ENCODE data around the gene ASB6.

ASB6 gene

DNA sequence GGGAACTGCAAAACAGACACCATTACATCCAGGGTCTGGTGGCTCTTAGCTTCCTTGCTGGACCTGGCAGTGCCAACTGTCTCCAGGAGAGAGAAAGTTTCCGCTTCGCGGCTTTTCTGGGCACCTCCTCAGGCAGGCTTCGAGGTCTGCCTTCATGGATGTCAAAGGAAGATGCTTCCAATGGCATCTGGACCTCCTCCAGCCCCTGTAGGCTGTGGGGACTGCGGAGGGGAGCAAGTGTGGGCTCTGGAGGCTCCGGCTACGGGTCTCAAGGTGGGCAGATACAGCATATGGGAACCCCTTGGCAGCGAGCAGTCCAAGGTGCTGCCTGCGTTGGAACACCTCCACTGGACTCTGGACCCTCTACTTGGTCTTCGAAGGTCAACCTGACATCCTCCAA lies 27.0 kb downstream of the ASB6 start:
- Histone ChIP-seq H3K27ac (ENCODE audit: low read depth, low read length, severe bottlenecking) (no peak overlapping the region), H3K36me3 (ENCODE audit: control insufficient read depth, insufficient read depth, low read length) (no peaks in the 10 kb centered on the region), H3K4me1 (ENCODE audit: control insufficient read depth, insufficient read depth, low read length, poor library complexity, severe bottlenecking) (peaks cover 6% of the 10 kb centered on the region), H3K4me3 (ENCODE audit: extremely low read depth, insufficient read depth, low read length, poor library complexity, severe bottlenecking) (no peak overlapping the region), H3K9me3 (ENCODE audit: control insufficient read depth, low read length) (no peaks in the 10 kb centered on the region)
- WGBS, 2 experiments (ENCODE audit: insufficient coverage in 2 of 2), result 96 to 98% methylated on average over 8 to 9 of the region's 10 CpGs

DNA sequence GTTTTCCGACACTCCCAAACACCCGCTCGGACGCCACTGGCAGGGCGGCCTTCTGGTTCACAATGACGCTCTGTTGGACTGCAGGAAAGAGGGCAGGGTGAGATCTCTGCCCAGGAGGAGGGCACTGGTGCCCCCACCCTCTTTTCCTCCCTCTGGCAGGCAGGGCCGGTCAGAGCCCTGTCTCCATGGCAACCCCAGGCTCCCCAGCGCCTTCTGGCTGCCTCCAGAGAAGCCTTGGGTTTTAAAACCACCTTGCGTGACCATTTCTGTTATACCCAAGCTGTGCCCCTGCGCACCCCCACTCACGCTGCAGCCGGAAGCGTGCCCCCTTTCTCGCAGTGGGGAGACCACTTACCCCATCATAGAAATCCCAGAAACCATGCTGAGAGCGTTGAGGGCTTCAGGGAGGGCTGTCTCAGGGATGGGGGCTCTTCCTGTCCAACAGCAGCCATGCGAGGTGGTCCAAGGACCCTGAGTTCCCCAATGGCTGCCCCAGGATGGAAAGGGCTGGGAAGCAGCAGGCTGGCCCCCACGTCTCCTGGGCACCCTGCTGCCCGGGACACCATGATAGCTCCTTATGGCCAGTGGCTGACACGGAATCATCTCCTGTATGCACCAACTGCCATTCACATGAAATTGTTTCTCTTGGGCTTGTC lies 28.3 kb downstream of the ASB6 start:
- peaks cover 14% of the 10 kb centered on the region for H3K4me1 ChIP-seq (ENCODE audit: control insufficient read depth, insufficient read depth, low read length, poor library complexity, severe bottlenecking)
- H3K27ac ChIP-seq (ENCODE audit: low read depth, low read length, severe bottlenecking), result no peak overlapping the region
- 76 to 79% methylated on average over 14 to 19 of the region's 19 CpGs for WGBS, 2 experiments (ENCODE audit: insufficient coverage in 2 of 2)
- H3K4me3 ChIP-seq (ENCODE audit: extremely low read depth, insufficient read depth, low read length, poor library complexity, severe bottlenecking), result no peak overlapping the region
- no peaks in the 10 kb centered on the region for H3K36me3 ChIP-seq (ENCODE audit: control insufficient read depth, insufficient read depth, low read length)
- no peaks in the 10 kb centered on the region for H3K9me3 ChIP-seq (ENCODE audit: control insufficient read depth, low read length)

DNA sequence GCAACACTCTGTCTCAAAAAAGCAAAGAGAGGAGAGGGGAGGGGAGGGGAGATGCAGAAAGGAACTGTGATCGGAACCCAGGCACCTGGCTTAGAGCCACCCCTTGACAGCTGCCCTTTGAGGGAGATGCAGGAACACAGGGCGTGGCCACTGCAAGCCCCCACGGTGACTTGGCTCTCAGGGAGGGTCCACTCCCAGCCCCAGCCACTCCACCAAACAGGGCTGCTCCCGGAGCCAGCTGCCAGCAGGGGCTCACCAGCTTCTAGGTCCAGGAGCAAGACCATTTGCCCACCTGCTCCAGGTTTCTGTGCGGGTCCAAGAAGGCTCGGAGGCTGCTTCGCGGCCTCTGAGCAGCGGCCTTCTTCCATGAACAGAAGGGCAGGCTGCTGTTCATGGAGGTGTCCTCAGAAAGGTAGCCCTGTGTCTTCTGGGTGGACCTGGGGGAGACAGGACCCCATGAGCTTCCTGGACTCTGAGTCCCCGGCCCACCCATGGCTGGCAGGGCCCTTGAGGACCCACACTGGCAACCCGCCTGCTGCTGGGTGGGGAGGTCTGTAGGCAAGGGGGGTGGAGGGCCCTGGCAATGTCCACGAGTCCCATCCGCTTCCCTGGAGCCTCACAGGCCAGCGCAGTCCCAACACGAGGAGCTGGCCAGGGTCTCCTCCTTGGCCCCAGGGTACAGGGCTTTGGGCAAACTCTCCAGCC lies 29.0 kb downstream of the ASB6 start:
- 86 to 92% methylated on average over 10 to 14 of the region's 15 CpGs for WGBS, 2 experiments (ENCODE audit: insufficient coverage in 2 of 2)
- H3K36me3 ChIP-seq (ENCODE audit: control insufficient read depth, insufficient read depth, low read length), result no peaks in the 10 kb centered on the region
- no peak overlapping the region for H3K27ac ChIP-seq (ENCODE audit: low read depth, low read length, severe bottlenecking)
- H3K9me3 ChIP-seq (ENCODE audit: control insufficient read depth, low read length), result no peaks in the 10 kb centered on the region
- H3K4me3 ChIP-seq (ENCODE audit: extremely low read depth, insufficient read depth, low read length, poor library complexity, severe bottlenecking), result no peak overlapping the region
- H3K4me1 ChIP-seq (ENCODE audit: control insufficient read depth, insufficient read depth, low read length, poor library complexity, severe bottlenecking), result peaks cover 16% of the 10 kb centered on the region

DNA sequence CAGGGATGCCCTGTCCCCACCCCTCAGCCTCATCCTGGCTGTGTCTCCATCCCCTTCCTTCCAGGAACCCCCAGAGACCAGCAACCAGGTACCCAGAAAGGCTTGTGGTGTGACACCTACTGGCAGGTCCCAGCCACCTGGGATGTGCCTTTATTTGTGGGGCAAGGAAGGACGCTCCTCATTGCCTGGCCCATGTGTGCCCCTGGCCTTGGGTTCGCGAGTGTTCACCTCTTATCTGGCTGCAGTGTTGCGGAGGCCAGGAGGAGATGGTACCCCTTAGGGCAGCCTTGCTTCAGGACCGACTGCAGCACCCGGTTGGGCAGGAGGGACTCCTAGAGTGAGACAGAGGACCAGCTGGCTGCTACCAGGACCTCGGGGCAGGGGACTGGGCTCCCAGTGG lies 29.8 kb downstream of the ASB6 start:
- no peaks in the 10 kb centered on the region for H3K9me3 ChIP-seq (ENCODE audit: control insufficient read depth, low read length)
- no peaks in the 10 kb centered on the region for H3K36me3 ChIP-seq (ENCODE audit: control insufficient read depth, insufficient read depth, low read length)
- H3K27ac ChIP-seq (ENCODE audit: low read depth, low read length, severe bottlenecking), result no peak overlapping the region
- WGBS, 2 experiments (ENCODE audit: insufficient coverage in 2 of 2), result 90 to 94% methylated on average over 5 to 7 of the region's 7 CpGs
- no peak overlapping the region for H3K4me3 ChIP-seq (ENCODE audit: extremely low read depth, insufficient read depth, low read length, poor library complexity, severe bottlenecking)
- H3K4me1 ChIP-seq (ENCODE audit: control insufficient read depth, insufficient read depth, low read length, poor library complexity, severe bottlenecking), result peaks cover 21% of the 10 kb centered on the region

DNA sequence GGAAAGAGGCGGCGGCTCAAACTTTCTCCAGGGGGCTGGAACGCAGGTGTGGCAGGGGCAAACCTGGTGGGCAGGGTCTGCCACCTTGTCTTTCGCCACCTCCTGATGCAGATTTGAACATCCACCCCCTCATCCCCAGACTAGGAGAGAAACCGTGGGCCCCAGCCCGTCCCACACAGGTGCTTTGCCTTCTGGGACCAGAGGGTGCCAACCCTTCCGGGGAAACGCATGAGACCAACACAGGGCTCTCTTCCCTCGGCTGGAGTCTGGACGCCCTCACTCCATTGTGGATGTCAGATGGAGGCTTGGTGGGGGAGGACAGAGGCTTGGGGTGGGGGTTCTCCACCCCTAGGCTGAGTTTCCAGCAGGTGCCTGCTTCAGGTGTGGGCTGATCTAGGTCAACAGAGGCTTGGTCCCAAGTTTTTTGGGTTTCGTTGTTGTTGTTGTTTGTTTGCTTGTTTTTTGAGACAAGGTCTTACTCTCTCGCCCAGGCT lies 30.6 kb downstream of the ASB6 start:
- no peak overlapping the region for H3K4me3 ChIP-seq (ENCODE audit: extremely low read depth, insufficient read depth, low read length, poor library complexity, severe bottlenecking)
- WGBS, 2 experiments (ENCODE audit: insufficient coverage in 2 of 2), result 48 to 52% methylated on average over 8 of the region's 12 CpGs
- H3K36me3 ChIP-seq (ENCODE audit: control insufficient read depth, insufficient read depth, low read length), result no peaks in the 10 kb centered on the region
- peaks cover 25% of the 10 kb centered on the region for H3K4me1 ChIP-seq (ENCODE audit: control insufficient read depth, insufficient read depth, low read length, poor library complexity, severe bottlenecking)
- H3K27ac ChIP-seq (ENCODE audit: low read depth, low read length, severe bottlenecking), result no peak overlapping the region
- H3K9me3 ChIP-seq (ENCODE audit: control insufficient read depth, low read length), result no peaks in the 10 kb centered on the region

DNA sequence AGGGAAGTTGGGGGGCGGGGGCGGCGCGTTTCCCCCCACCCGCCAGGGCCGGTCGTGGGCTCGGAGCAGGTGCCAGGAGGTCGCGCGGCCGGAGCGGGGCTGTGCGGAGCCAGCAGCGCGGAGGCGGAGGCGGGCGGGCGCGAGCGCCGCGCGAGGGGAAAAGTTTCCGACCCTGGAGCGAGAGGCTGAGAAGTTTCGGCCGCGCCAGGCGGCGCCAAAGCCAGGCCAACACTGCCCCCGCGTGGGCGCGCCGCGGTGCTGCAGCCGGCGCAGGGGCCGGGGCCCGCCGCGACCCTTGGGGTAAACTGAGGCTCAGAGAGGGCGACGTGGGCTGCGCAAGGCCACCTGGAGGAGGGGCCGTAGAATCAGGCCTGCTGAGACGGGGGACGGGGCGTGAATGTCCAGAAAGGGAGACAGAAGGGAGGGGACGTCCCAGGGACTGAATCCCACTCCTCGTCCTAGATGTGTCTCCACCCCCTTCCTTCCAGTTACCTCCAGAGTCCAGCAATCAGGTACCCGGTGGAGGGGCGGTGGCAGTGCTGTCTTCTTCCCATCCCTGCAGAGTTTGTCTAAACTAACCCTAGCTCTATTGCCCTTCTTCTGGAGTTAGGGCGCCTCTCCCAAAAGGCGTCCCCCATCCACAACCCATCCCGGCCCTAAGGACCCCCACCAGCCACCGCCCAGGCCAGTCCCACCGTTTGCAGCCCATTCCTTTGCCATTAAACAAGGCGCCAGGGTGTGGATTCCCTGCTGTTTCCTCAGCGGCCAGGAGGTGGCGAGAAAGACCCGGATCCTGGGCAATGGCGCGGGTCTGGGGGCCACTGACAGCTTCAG lies 31.3 kb downstream of the ASB6 start:
- 1% methylated on average over 58 to 60 of the region's 66 CpGs for WGBS, 2 experiments (ENCODE audit: insufficient coverage in 2 of 2)
- Histone ChIP-seq H3K9me3 (ENCODE audit: control insufficient read depth, low read length) (no peaks in the 10 kb centered on the region), H3K27ac (ENCODE audit: low read depth, low read length, severe bottlenecking) (no peak overlapping the region)

DNA sequence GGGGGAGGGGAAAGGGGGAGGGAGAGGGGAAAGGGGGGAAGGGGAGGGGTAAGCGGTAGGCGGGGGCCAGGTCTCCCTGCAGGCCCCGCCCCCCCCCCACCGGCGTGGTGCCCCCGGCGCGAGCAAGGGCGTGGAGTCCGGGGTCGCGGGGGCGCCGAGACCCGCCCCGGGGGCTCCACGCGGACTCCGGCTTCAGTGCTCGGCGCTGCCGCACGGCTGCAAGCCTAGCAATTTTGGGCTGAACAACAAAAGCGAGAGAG lies 31.8 kb downstream of the ASB6 start:
- Histone ChIP-seq H3K27ac (ENCODE audit: low read depth, low read length, severe bottlenecking) (no peak overlapping the region), H3K4me1 (ENCODE audit: control insufficient read depth, insufficient read depth, low read length, poor library complexity, severe bottlenecking) (peaks cover 25% of the 10 kb centered on the region), H3K36me3 (ENCODE audit: control insufficient read depth, insufficient read depth, low read length) (no peaks in the 10 kb centered on the region), H3K4me3 (ENCODE audit: extremely low read depth, insufficient read depth, low read length, poor library complexity, severe bottlenecking) (peak overlapping the region; percentile 43), H3K9me3 (ENCODE audit: control insufficient read depth, low read length) (no peaks in the 10 kb centered on the region)
- WGBS, 2 experiments (ENCODE audit: insufficient coverage in 2 of 2), result 5 to 20% methylated on average over 1 to 8 of the region's 24 CpGs

More for the DNA sequence above, 31.3 kb downstream of the ASB6 start:
- H3K36me3 ChIP-seq (ENCODE audit: control insufficient read depth, insufficient read depth, low read length), result no peaks in the 10 kb centered on the region
- H3K4me1 ChIP-seq (ENCODE audit: control insufficient read depth, insufficient read depth, low read length, poor library complexity, severe bottlenecking), result peaks cover 25% of the 10 kb centered on the region
- peak overlapping the region; percentile 43 for H3K4me3 ChIP-seq (ENCODE audit: extremely low read depth, insufficient read depth, low read length, poor library complexity, severe bottlenecking)

DNA sequence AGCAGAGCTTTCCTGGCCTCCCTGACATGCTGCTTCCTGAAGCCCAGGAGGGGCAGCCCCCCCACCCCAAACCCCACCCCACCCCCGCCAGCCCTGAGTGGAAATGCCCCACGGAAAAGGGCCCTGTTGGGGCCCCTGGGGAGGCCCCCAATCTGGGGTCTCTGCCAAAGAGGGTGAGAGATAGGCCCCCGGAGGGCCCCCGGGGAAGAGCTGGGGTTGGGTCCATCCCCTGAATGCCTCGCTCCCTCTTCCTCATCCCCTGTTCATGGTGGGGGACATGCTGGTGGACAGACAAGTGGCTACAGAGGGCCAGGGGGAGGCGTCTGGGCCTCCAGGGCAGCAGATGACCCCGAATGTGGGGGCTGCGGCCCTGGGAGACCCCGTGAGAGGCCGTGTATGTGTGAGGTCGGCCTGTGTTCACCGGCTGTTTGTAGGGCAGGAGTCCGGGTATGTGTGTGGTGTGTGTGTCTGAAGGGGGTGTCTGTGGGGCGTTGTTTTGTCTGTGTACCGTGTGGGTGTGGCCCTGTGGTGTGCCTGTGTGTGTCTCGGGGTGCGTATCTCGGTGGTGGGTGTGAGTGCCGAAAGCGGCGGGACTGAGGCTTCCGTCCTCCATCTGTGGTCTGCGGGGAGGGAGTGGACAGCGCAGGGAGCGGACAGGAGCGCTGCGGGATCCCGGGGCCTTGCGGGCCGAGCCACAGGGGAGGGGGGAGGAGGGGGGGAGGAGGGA lies 32.3 kb downstream of the ASB6 start:
- no peaks in the 10 kb centered on the region for H3K36me3 ChIP-seq (ENCODE audit: control insufficient read depth, insufficient read depth, low read length)
- 23 to 35% methylated on average over 5 to 12 of the region's 30 CpGs for WGBS, 2 experiments (ENCODE audit: insufficient coverage in 2 of 2)
- no peak overlapping the region for H3K27ac ChIP-seq (ENCODE audit: low read depth, low read length, severe bottlenecking)
- H3K9me3 ChIP-seq (ENCODE audit: control insufficient read depth, low read length), result no peaks in the 10 kb centered on the region
- no peak overlapping the region for H3K4me3 ChIP-seq (ENCODE audit: extremely low read depth, insufficient read depth, low read length, poor library complexity, severe bottlenecking)
- H3K4me1 ChIP-seq (ENCODE audit: control insufficient read depth, insufficient read depth, low read length, poor library complexity, severe bottlenecking), result peaks cover 25% of the 10 kb centered on the region

DNA sequence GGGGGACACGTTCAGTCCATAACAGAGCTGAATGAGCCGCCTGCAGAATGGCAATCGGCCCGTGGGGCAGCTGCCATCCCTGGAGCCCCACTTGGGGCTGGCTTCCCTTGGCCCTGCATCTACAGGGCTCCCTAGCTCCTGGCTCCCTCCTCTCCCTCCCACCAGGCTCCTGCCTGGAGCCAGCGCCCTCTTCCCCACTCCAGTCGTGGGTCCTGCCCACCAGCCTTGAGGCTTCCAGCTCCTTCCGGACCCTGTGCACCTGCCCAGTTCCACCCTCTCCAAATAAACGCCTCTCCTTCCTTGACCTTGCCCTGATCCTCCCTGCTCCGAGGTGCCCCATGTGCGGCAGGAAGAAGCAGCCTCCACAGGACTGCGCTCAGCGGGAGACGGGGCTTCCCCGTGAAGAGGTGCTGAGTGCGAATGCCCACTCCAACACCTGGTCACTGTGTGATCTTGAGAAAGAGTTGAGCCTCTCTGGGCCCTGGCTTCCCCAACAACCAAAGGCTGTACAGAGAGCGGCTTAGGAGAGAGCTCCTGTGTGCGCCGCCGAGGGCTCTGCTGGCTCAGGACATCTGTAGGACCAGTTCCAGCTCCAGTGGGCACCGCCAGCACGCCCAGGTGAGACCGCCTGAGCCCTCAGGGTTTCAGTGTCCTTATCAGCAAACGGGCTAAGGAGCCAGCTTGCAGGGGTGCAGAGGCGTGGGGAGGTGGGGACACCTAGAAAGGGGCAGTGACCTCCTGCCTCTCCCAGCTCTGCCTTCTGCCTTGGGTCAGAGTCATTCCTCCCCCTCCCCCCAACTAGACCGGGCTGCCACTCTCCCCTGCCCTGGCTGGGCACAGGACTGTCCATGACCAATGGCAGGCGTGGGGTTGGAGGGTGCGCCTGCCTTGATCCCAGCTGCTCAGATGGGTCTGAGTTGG lies 33.1 kb downstream of the ASB6 start:
- no peak overlapping the region for H3K27ac ChIP-seq (ENCODE audit: low read depth, low read length, severe bottlenecking)
- 86 to 88% methylated on average over 22 of the region's 27 CpGs for WGBS, 2 experiments (ENCODE audit: insufficient coverage in 2 of 2)
- no peak overlapping the region for H3K4me3 ChIP-seq (ENCODE audit: extremely low read depth, insufficient read depth, low read length, poor library complexity, severe bottlenecking)
- peaks cover 25% of the 10 kb centered on the region for H3K4me1 ChIP-seq (ENCODE audit: control insufficient read depth, insufficient read depth, low read length, poor library complexity, severe bottlenecking)
- no peaks in the 10 kb centered on the region for H3K36me3 ChIP-seq (ENCODE audit: control insufficient read depth, insufficient read depth, low read length)
- no peaks in the 10 kb centered on the region for H3K9me3 ChIP-seq (ENCODE audit: control insufficient read depth, low read length)

DNA sequence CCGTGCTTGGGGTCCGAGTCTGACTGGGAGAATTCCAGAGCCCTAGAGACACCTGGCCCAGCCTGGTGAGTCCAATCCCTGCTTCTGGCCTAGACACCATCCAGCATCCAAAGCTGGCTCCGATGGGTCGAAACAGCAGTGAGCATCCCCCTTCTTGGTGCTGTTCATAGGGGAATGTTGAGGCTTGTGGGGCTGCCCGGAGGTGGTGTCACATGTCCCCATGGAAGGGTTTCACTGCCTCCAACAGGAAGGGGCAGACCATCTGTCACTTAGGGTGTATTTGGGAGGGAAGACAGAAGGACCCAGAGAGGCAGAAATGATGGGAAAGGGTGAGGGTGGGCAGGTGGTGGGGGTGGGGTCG lies 34.9 kb downstream of the ASB6 start:
- Histone ChIP-seq H3K9me3 (ENCODE audit: control insufficient read depth, low read length) (no peaks in the 10 kb centered on the region), H3K4me3 (ENCODE audit: extremely low read depth, insufficient read depth, low read length, poor library complexity, severe bottlenecking) (no peak overlapping the region), H3K4me1 (ENCODE audit: control insufficient read depth, insufficient read depth, low read length, poor library complexity, severe bottlenecking) (peaks cover 39% of the 10 kb centered on the region), H3K27ac (ENCODE audit: low read depth, low read length, severe bottlenecking) (no peak overlapping the region), H3K36me3 (ENCODE audit: control insufficient read depth, insufficient read depth, low read length) (no peaks in the 10 kb centered on the region)
- WGBS, 2 experiments (ENCODE audit: insufficient coverage in 2 of 2), result 90% methylated on average over 4 to 6 of the region's 6 CpGs

All from mesodermal cell (in vitro differentiated cells).